ENCODE results near the gene TRIO.

The TRIO gene

GRCh38 chr5:14405267-14405666, 262.1 kb downstream of the TRIO start:
- no peak for DNase-seq

GRCh38 chr5:14405706-14406553, 262.8 kb downstream of the TRIO start:
- DNase-seq, result no peak

DNA sequence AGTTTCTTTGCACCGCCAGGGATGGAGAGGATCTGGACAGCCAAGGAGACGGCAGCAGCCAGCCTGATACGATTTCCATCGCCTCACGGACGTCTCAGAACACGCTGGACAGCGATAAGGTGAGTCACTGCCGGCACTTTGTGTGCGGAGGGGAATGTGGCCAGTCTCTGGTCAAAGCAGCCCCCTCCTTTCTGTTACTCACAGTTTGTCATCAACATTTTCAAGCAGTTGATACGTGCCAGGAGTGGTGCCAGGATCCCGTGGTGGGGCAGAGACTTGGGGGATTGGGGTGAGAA, 263.4 kb downstream of the TRIO start:
- DNase-seq, result no peak

DNA sequence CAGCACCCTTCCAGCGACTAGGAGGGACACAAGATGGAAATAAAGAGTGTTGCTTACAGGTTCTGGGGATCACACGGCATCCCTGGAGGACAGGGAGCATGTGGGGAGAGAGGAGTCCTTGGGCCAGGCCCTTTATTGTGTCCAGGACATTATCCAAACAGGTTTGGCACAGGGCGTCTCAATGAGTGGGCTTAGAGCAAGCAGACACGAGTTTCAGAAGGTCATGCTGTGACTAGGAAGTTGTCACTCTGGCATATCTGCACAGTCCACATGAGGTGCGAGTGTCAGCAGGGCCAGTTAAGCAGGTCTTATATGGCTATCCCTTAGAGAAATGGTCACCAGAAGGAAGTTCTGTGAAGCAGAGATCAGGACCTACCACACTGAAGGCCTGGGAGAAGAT, 263.9 kb downstream of the TRIO start:
- DNase-seq, result no peak

GRCh38 chr5:14407746-14408175, 264.6 kb downstream of the TRIO start:
- DNase-seq, result no peak

- DNase-seq, result no peak
Measured at GRCh38 chr5:14408969-14409586, 265.9 kb downstream of the TRIO start.

DNA sequence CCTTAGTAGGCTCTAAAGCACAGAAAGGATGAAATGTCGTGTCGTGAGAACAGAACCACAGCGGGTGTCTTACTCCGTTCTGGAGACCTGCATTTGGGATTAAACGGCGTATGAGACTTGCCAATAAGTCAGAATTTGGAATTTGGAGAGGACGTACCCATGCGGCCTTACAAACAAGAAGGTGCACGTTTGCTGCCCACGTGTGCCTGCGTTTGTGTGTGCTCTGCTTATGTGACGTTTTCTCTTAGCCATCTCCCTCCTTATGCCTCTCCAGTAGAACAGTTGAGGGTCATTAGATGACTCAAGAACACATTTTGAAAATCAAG, 266.9 kb downstream of the TRIO start:
- DNase-seq, result no peak

GRCh38 chr5:14410394-14411201, 267.5 kb downstream of the TRIO start:
- DNase-seq, result no peak

DNA sequence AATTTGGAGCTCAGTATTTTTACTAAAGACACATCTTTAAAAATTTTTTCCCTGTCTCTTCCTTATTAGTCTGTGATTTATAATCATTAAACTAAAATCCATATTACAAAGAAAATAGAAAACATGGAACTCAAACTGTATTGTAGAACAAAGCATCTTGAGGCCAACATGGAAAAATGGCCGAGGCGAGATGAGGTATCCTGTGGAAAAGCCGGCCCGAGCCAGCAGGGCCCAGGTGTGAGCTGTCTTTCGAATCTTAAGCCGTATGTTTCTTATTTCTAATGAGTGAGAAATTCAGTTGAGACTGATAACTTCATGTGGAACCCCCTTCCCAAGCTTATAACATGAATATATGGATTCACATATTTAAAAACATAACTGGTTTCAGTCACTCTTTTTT, 268.1 kb downstream of the TRIO start:
- DNase-seq, result no peak

GRCh38 chr5:14413331-14413750, 270.2 kb downstream of the TRIO start:
- no peak for DNase-seq

DNA sequence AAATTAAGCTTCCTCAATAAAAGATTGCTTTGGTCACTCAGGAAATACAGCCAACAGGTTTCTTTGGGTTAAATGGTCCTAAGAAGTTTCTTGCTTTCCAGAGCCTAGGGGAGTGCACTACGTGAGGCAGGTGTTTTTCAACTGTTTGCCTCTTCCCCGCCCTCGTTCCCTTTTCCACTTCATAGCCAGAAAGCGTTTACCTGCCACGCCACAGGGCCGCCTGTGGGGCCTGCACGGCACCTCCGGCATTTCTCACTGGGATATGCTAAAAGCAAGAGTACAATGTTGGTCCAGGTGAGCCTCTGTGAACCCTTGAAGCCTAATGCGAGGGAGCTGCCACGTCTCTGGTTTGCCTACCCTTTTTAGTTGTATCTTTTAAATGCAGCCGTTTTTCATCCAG, 270.9 kb downstream of the TRIO start:
- no peak for DNase-seq

DNA sequence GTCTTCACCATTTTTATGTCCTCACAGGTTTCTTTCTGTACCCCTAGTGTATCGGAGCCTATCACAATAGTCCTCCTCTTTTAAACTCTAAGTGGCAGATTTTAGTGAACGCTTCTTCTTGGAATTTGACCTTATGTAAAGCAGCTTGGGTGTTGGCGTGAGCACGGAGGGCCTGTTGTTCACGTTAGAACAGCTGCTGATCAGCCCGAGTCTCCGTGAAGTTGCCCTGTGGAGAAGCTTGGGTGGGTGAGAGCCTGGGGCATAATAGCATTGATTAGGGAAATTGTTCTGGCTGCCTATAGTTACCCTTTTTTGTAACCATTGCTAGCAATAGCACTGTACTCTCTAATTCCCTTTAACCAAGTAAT, 271.5 kb downstream of the TRIO start:
- peak; percentile 70 for DNase-seq

GRCh38 chr5:14415024-14415697, 272.0 kb downstream of the TRIO start:
- peak; percentile 76 for DNase-seq

DNA sequence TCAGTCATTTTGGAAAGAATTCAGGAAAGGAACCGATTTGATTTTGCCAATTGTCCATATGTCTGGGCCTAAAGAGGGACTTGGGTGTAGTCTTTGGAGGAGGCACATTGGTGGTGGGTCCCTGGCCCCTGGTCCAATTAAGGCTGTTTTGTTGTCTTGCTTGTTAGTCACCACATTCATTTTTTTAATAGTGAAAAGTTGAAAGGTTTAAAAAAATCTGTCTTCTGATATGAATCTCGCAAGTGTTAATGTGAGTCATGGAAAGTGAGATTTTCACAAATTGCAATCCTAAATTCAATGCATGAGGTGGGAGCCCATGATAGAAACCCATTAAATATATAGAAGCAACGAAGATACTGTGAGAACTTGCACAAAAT, 272.5 kb downstream of the TRIO start:
- no peak for DNase-seq

DNA sequence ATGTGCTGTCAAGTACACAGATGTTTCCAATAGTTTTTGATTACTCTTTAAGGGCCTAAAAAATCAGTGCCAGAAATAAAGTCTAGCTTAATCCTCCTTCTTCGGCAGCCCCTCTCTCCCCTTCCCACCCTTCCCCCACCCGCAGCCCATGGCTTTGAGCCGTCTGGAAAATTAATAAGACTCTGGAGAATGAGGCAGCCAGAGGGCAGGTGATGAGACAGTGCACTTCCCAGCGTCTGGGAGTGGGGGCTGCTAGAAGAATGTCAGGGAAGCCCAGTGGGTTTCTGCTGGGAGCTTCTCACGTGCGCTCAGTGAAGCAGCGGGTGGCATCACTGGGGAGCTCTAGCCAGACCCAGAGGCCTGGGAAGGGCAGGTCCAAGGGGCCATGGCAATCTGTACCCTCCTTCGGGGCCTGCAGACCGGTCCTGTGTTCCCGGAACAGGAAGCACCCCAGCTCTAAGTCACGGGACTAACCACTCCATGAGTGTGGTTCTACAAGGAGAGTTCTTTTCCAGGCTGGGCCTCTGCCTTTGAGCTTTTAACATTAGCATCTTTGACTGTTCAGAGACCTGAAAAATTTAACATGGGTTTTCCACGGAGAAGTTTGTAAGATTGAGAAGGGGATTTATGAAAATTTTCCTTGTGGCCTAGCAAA, 273.6 kb downstream of the TRIO start:
- no peak for DNase-seq

DNA sequence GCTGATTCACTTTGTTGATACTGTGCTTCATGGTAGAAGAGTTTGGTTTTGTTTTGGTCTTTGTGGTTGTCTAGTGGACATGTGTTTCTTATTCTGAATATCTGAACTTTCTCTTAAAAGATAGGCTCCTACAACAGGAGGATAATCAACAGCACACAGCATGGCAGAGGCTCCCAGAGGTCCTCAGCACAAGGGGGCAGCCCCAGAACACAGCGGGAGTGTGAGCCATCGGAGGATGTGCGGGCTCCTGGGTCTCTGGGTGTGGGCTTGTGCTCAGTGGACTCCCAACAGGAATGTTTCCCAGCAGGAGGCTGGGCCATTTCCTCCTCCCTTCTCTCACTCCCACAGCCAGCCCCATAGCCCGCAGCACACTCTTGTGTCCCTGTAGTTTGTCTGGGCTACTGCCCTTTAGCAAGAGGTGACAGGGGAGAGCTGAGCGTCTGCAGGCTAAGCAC, 274.2 kb downstream of the TRIO start:
- DNase-seq, result no peak

GRCh38 chr5:14417792-14418765, 274.9 kb downstream of the TRIO start:
- DNase-seq, result no peak

DNA sequence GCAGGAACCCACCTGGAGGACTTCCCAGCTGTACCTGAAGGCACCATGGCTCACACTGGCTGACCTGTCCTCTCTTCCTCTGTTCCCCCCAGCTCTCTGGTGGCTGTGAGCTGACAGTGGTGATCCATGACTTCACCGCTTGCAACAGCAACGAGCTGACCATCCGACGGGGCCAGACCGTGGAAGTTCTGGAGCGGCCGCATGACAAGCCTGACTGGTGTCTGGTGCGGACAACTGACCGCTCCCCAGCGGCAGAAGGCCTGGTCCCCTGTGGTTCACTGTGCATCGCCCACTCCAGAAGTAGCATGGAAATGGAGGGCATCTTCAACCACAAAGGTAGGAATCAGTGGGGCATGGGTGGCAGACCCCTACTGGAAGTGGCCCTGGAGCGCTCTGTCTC, 276.5 kb downstream of the TRIO start:
- no peak for DNase-seq

- no peak for DNase-seq
Measured at GRCh38 chr5:14420101-14420811, 277.1 kb downstream of the TRIO start.

- no peak for DNase-seq
Measured at GRCh38 chr5:14421851-14422250, 278.7 kb downstream of the TRIO start.

Measured in activated CD8-positive, alpha-beta memory T cell treated with anti-CD3 and anti-CD28 coated beads for 24 hours (primary cell).